HG03439 (cell line): ENCODE results near the gene NINJ2.

Source experiments
- ATAC-seq: cut with Tn5 transposase; IDR thresholded peaks from one replicate; pipeline ENCODE4 v1.9.1; 2021; ENCODE audit warnings: mild to moderate bottlenecking, moderate library complexity; ENCODE audit not compliant: unreplicated experiment

The NINJ2 gene

DNA sequence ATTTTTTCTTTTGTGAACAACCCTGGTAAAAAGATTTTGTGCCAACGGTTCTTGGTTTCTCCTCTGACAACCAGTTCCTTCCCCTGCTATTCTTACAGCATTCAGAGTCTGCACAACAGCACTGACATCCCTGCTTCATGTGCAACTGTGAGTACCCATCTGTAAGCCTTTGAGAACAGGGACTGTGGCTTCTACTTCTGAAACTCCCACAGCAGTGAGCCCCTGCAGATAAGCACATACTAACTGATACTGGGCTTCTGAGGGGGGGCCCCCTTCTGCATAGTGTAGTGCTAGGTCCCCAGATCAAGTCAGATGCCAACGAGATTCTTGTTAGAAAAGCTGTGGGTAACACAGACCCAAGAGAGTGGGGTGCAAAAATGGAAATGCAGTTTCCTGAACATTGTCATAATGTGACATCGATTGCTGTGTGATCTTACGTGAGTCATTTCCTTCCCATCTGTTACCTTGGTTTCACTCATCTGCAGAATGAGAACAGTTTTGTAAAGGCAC is 11.1 kb upstream of the NINJ2 start:
- peak; percentile 77 for ATAC-seq

DNA sequence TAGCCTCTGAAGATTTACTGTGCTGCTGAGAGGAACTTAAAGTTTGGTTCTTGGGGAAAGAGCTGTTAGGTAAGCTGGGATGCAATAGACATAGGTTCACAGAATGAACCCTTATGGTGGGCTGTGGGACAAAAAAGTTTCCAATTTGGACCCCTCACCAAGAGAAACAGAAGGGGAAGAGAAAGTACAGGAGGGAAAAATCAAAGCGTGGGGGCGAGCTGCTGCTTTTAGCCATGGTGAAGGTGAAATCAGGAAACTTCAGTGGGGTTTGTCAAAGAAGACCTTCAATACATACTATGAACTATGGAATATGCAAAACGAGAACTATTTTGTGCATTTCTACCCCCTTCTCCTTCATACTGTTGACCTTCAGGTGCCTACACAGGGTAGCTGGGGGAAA is 10.6 kb upstream of the NINJ2 start:
- ATAC-seq, result peak; percentile 11

DNA sequence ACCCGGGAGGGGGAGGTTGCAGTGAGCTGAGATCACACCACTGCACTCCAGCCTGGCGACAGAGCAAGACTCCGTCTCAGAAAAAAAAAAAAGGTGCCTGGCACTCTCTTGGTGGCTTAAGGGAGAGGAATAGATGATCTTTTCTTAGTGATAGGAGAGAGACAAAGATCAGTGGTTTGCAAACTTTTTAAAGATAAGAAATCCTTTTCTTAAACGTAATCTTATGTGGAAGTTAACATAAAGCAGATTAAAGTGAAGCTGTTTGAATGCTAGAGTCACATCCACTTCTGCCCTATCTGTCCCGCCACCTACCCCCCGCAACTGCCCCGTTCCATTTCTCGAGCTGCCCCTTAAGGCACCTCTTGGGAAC is 6.3 kb upstream of the NINJ2 start:
- ATAC-seq, result no peak

DNA sequence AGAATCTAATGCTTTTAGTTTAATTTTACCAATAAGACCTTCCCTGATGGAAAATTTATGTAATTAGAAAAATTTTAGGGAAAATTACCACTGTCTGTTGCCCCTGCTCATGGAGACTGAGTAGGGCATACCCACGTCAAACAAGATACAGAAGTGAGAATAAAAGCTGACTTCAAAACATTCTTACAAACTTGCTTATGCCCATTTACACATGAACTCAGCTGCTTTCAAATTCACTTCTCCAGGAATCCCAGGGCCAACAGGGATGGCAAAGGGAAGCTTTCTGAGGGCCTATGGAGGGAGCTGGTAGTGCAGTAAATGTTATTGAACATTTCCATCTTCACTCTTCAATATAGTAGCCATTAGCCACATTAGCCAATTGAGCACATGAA is 4.8 kb upstream of the NINJ2 start:
- no peak for ATAC-seq

DNA sequence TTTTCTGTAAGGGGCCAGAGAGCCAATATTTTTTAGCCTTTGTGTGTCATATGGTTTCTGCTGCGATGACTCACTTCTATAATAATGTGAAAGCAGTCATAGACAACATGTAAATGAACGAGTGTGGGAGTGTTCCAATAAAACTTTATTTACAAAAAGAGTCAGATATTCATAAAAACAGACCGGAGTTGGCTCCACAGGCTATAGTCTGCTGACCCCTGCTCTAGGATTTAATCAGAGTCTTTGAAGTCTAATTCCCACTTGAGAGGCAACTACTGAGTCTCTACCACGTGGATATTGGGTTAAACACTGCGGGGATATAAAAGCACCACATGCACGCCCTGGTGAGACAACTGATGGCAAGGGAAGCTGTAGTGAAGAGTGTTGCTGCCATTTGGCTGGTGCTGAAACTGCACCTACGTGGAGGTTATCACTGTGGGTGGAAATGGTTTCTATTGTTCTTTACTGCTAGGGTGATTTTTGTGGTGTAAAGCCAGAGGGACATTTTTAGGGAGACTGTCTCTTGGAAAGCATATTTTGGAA is 3.6 kb upstream of the NINJ2 start:
- peak; percentile 40 for ATAC-seq

DNA sequence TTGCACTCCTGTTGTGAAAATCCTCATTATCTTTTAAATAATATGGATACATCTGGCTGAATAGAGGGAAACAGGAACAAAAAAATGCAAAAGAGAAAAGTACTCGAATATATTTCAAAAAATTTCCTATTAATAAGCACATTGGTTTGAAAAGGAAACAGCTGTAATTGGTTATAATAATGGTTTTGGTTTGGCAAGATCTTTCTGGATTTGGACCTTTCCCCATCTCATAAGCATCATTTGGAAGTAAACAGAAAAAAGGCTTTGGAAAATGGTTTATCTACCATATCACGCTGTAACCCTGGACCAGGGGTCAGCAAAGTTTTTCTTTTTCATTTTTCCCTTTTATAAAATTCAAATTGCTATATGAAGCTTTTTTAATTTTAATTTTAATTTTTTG is 2.8 kb upstream of the NINJ2 start:
- no peak for ATAC-seq

DNA sequence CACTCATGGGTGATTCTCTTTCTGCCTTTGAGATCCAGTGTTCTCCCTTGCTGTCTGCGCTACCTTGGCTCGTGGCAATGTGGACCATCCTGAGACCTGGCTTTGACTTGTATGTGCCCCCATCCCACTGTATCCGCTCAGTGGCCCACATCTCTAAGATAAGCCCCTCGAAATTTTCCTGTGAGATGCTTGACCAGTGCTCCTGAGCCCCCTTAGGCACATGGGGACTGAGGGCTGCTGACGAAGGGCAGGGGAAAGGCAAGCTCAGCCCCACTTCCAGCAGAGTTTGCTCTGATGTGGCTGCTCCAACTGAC is 1.5 kb upstream of the NINJ2 start:
- no peak for ATAC-seq

DNA sequence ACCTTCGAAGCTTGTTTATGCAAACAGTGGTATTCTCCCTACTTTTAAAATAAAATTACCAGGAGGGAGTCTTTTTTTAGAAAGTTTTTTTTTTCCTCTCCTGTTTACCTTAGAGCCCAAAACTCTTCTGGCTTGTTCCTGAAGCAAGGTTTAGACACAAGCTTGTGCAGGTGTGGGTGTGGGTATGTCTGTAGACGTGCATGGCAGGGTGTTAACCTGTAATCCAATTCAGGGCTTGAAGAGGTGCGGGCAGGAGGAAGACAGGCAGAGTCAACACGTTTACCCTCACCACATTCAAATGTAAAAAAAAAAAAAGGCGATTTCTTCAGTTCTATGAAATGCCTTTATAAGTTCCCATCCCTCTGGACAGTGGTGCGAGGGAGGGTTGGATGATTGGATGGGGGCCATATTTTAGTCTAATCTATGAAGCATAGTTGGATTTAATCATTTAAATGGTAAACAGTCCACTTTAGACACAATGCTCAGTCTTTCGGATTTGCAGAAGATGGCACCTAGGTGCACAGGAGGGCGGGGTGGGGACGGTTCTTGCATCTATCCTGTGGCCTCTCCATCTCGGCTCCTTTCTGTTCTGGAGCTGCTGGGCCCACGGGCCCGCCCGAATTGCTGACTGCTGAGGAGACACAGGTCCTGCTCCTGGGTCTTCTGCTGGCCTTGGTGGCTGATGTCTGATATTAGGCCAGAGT is 982 bp upstream of the NINJ2 start:
- no peak for ATAC-seq

DNA sequence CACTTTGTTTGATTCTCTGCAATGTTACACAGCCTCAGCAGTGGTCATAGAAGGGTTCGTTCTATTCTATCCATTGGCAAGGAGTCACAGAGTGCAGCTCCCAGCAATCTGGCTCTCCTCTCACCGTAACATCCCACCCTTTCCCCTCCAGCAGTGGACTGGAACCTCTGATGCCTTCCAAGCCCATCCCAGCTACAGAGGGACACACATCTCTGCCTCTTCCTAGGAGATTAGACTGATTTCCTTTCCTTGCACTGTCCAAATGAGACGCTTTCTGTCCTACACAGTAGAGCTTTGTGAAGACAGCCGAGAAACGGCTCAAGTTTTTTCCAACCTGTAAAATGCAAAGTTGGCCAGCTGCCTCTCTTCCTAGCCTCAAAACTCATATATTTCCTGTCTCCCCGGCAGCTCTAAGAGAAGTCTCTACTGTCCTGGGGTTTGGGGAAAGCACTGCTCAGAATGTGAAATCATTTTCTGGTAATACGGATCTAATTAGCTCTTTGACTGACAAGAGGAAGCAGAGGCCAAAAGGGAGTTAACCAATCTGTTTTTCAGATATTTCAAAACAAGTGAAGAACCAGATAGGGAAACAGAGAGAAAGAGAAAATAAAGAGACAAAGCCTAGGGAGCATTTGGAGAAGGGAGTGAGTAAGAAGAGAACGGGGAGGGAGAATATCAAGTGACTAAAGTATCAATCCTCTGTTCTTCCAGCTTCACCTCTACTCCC is 516 bp downstream of the NINJ2 start:
- no peak for ATAC-seq

DNA sequence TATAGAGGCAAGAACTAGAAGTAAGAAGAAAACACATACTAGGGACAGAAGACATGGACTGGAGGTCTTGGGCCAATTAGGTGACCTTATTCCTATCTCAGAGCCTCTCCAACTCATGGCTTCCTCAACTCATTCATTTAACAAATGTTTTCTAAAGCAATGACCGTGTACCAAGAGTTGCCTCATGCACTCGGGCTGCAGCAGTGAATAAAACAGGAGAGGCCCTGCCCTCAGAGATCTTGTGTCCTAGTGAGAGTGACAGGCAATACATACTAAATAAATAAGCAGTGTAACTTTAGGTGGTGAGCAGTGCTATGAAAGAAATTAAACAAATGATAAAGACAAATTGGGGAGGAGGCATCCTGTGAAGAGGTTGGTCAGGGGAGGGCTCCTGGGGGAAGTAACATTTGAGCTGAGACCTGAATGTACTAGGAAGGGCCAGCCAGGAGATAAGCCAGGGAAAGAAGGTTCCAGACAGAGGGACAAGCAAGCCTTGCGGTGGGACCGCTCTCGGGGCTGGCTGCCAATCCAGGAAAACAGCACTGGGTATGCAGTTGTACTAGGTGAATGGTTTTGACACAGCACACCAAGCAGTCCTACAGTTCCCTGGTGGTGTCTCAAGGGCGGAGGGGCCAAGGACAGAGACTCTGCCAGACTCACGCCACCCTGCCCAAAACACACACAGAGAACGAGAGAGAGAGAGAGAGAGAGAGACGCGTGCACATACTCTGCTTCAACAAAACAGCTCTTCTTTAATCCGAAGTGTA is 1.3 kb downstream of the NINJ2 start:
- no peak for ATAC-seq

DNA sequence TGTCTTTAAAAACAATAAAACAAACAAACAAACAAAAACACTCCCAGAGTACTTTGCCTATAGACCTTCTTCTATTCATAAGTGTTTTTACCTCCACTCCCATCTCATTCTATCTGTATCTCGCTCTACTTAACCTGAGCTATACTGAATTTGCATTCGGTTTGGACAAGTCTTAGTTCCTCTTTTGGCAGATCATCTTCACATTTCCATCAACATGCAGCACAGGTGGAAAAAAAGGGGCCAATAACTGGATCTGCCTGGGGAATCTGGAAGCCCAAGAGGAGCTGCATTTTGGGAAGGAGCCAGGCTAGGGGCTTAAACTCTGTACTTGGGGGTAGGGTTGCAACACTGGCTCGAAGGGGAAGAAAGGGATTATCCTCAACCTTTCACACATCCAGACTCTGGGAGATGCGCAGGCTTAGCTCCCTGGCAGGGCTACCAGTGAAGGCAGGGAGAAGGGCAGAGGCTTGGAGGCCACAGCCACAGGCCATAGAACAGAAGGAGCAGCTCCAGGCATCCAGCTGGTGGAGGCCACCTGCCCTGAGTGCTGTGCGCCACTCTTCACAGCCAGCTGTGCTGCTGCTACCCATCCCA is 4.1 kb downstream of the NINJ2 start:
- ATAC-seq, result peak; percentile 63

DNA sequence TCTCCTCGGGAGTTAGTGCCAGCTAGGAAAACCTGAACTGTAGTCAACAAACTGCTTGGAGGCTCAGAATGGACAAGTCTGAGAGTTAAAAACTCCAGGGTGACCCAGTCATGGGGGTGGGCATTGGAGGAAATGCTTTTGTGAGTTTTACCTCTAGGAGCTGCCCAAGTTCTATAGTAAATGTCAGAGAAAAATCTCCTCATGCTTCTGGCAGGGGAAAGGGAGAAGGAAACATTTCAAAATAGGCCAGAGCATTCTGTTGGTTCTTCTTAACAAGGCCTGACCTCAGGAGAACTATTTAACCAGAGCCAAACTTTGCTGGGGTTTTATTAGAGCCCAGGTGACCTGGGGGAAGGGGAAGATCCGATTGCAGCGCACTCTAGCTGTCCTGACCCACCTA is 12.3 kb downstream of the NINJ2 start:
- no peak for ATAC-seq

DNA sequence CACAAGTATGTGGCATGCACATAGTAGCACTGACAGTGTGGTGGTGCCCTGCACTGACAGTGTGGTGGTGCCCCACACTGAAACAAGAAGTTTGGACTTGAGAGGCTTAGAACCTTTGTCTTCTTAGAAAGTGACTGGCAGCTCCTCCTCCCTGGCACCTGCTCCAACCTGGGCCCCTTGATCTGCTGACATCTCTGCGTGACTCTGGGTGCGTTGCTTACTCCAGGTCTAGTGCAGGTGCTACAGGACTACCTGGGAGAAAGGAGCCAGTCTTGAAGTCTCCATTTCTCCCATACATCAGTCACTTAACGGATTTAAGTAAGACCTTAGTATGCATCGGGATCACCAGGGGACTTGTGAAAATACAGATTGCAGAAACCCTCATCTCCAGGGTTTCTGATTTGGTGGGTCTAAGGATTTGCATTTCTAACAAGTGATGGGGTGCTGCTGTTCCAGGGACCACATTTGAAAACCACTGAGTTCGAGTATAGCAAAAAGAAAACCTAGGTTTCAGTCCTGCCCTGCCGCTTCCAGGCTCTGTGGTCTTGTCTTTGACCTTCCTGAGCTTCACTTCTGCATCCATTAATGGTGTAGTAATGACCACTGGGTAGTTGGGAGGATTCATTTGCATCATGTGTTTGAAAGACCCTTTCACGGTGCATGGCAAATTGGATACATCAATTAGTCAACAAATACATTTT is 15.7 kb downstream of the NINJ2 start:
- ATAC-seq, result no peak

DNA sequence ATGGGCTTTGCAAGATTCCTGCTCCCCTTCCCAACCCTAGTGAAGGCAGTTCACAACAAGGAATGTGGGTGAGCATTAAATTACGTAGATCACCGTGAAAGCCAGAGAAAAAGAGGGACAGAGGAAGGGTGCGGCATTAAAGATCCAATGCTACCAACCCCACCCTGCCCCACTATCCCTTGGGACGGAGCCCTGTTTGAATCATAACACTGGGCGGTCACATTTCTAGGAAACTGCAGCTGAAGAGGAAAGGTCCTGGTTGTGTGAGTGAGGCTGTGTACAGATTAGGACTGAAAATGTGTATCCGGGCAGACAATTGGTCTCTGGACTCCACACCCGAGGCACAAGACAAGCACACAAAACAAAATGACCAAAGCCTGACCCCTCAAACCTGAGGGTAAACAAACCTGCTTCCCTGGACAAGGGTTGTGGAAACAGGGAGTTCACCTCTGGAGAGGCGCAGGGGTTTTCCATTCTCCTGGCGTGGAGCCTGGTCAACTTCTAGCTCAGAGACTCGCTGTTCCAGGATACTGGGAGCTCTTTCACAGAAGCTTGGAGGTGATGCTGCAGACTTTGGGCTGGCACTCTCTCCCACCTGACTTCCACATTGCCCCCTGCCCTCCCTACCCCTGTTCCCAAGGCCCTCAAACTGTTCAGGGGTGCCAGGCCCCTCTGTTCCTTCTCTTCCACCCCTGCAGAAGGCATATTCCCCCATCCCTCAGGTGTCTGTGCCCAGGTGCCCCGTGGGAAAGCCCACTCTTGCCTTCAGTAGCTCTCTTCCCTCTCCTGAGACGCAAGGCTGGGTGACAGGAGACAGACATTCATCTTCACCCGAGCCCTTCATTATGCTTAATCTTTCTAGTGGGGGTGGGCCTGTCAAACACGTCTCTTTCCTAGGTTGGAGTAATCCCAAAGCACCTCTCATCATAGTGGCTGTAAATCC is 16.5 kb downstream of the NINJ2 start:
- no peak for ATAC-seq

DNA sequence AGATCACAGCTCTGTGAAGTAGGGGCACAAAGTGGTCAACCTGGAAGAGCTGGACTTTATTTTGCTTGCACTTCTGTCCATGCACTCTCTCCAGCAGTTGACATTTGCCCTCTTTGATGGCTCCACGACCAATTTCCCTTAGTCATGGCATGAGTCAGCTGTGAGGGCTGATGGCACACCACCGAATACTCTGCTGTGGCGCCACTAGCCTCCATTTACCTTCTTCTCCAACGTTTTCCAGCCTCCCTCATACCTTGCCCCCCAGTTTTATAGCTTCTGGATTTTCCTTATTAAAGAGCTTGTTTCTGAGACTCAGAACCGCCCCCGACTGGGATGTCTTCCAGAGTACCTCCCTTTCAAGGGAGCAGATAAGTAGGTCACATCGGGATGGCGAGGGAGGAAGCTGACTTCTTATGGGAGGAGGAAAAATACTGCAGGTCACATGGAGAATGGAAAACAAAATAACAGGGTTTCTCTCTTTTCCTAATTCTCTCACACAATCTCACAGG is 17.6 kb downstream of the NINJ2 start:
- no peak for ATAC-seq

DNA sequence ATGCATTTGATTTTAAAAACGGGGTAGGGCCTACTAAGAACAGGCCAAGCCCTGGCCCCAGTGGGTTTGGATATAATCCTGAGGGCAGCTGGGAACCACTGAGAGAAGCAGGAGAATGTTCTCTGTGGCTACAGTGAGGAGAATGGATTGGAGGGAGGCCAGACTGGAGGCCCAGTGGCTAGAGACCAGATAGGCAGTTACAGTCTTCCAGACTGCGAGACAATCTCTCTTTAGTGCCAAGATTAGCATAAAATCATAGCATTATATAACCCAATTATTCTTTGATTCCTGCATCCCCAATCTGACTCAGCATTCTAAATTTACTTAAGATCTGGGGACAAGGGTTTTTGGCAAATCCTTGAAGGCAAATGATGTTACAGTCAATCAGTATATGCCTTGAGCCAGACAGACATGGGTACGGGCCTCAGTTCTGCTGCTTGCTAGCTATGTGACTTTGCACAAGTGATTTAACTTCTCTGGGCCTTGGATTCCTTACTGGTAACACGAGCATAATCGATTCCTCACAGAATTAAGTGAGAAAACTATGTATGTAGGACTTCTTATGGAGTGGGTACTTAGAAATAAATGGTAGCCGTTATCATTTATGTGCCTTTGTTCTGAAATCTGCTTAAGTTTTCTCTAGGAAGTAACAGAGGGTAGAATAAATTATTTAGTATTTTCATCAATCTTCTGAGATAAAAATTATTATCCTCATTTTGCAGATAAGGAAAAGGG is 18.3 kb downstream of the NINJ2 start:
- no peak for ATAC-seq

DNA sequence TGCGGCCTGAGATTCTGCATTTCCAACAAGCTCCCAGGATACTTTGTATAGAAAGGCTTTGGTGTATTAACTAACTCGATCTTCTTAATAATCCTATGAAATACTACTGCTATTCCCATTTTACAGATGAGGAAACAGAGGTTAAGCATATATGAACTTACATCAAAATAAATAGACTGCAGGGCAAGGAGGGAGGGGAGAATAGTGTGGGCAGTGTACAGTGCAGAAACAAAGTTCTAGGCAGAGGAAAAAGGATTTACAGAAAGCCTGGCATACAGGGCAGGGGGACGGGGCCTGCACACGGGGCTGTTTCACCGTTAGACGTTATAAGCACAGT is 19.0 kb downstream of the NINJ2 start:
- no peak for ATAC-seq

DNA sequence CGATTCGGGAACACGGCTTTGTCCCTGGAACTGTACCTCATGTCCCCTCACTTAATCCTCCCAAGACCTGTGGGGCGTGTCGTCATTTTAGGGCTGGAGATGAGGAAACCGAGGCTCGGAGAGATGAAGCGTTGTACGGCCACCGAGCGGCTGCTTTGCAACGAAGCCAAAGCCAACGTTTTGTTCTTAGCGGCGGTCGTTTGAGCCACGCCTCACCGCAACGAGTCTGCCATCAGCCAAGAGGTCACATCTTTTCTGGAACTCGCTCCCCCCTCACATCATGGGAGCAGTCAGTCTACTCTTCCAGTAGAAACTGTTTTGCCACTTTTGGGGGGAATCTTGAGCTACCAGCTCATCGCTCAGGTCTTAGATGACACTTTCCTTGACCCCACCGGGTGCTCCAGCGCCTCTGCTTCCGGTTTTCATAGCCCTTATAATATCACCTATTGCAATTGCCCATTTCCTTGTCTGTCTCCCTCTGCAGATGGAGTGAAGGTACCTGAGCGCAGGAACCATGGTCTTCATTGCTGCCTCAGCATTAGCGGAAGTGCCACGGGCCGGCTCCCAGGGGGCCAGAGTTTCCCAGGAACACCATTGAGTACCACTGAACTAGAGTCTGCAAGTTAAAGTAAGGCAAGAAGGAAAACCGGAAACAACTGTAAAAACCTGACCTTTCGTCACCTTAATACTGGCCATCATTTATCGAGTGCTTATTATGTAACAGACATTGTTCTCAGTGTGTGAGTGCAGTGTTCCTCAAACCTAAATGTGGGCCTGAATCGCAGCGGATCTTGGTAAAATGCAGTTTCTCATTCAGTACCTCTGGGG is 19.6 kb downstream of the NINJ2 start:
- ATAC-seq, result no peak
